Measurements from ENCODE around the gene SOWAHC. TPM values are rescaled to one million over a fixed set of nuclear protein-coding genes. Genes with fewer than 3 reads are reported as not detected.

The SOWAHC gene
- total RNA-seq, 4 donors from 2014 or later: 8.3 to 24.2 (median 17.2) TPM

- Histone ChIP-seq H3K9me3 (no peaks in the 10 kb centered on the region), H3K36me3 (peaks cover 0 to 3% (median 0%) of the 10 kb centered on the region in 3 donors), H3K27me3 (no peaks in the 10 kb centered on the region), H3K4me1 (no peaks in the 10 kb centered on the region), H3K4me3 (no peak overlapping the region), H3K27ac (no peak overlapping the region)
- DNase-seq: no peak
- TF ChIP-seq, protein P1, sequence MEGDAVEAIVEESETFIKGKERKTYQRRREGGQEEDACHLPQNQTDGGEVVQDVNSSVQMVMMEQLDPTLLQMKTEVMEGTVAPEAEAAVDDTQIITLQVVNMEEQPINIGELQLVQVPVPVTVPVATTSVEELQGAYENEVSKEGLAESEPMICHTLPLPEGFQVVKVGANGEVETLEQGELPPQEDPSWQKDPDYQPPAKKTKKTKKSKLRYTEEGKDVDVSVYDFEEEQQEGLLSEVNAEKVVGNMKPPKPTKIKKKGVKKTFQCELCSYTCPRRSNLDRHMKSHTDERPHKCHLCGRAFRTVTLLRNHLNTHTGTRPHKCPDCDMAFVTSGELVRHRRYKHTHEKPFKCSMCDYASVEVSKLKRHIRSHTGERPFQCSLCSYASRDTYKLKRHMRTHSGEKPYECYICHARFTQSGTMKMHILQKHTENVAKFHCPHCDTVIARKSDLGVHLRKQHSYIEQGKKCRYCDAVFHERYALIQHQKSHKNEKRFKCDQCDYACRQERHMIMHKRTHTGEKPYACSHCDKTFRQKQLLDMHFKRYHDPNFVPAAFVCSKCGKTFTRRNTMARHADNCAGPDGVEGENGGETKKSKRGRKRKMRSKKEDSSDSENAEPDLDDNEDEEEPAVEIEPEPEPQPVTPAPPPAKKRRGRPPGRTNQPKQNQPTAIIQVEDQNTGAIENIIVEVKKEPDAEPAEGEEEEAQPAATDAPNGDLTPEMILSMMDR (IDR thresholded peaks at IDR 0.05): no peak
- TF ChIP-seq POLR2A (IDR thresholded peaks at IDR 0.05): no peak
Measured at GRCh38 chr2:109591206-109591605, 23.0 kb upstream of the SOWAHC start.

- Histone ChIP-seq H3K36me3 (peaks cover 0 to 3% (median 0%) of the 10 kb centered on the region in 3 donors), H3K9me3 (no peaks in the 10 kb centered on the region), H3K27me3 (no peaks in the 10 kb centered on the region), H3K4me3 (no peak overlapping the region), H3K27ac (no peak overlapping the region), H3K4me1 (no peaks in the 10 kb centered on the region)
- TF ChIP-seq POLR2A (IDR thresholded peaks at IDR 0.05): no peak
- TF ChIP-seq, protein P1 (IDR thresholded peaks at IDR 0.05): no peak
- no peak for DNase-seq
Measured at GRCh38 chr2:109592905-109593304, 21.3 kb upstream of the SOWAHC start.

DNA sequence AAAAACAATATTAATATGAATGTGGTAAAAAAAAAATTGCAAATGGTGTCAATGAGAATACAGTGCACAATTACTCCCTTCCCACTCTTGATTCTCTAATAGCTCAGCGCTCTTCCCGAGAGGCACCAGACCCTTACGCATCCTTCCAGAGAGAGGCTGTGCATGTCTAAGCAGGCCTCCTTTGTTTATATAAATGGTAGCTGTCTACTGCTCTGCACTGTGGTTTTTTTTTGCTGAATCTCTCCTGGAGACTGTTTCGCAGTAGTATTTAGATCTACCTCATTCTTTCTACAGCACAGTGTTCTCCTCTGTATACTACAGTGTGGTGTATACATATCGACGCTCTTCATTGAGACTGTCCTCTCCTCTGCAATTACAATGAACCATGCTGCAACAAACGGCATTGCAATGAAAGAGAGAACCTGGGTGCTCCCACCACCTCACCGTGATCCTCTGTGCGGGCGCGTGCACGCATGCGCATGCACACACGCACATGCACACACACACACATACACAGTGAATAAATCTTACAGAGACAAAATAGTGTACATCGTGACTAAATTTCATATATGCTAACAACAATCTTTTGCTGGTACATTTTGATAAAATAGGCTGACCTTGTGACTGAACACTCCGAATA lies 19.8 kb upstream of the SOWAHC start:
- H3K27me3 ChIP-seq: no peaks in the 10 kb centered on the region
- H3K4me1 ChIP-seq: no peaks in the 10 kb centered on the region
- H3K36me3 ChIP-seq: peaks cover 0 to 3% (median 0%) of the 10 kb centered on the region in 3 donors
- H3K4me3 ChIP-seq: no peak overlapping the region
- TF ChIP-seq, protein P1 (IDR thresholded peaks at IDR 0.05): no peak
- TF ChIP-seq POLR2A (IDR thresholded peaks at IDR 0.05): no peak
- no peak overlapping the region for H3K27ac ChIP-seq
- no peak for DNase-seq
- H3K9me3 ChIP-seq: no peaks in the 10 kb centered on the region

DNA sequence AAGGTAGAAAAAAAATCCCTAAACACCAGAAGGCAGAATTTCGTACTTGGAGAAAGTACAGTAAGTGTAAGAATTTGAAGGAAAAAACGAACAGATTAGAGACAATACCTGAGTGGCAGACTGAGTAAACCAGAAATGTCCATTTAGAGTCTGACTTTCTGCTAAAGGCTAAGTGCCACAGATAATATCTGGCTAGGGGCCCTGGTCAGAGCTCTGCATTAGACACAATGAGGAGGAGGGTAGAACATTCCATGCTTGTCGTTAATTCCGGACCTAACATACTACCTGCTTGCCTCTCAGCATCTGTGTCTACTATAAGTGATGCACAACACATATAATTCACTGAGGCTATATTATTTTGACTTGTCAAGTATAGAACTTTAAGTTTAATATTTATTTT lies 18.5 kb upstream of the SOWAHC start:
- Histone ChIP-seq H3K4me3 (no peak overlapping the region), H3K27ac (no peak overlapping the region), H3K27me3 (no peaks in the 10 kb centered on the region), H3K9me3 (no peaks in the 10 kb centered on the region), H3K4me1 (no peaks in the 10 kb centered on the region), H3K36me3 (peaks cover 0 to 3% (median 0%) of the 10 kb centered on the region in 3 donors)
- no peak for DNase-seq
- TF ChIP-seq, protein P1 (IDR thresholded peaks at IDR 0.05): no peak
- TF ChIP-seq POLR2A (IDR thresholded peaks at IDR 0.05): no peak

- H3K27ac ChIP-seq: no peak overlapping the region
- no peaks in the 10 kb centered on the region for H3K4me1 ChIP-seq
- H3K36me3 ChIP-seq: no peaks in the 10 kb centered on the region
- H3K9me3 ChIP-seq: no peaks in the 10 kb centered on the region
- TF ChIP-seq, protein P1 (IDR thresholded peaks at IDR 0.05): no peak
- TF ChIP-seq POLR2A (IDR thresholded peaks at IDR 0.05): no peak
- DNase-seq: no peak
- H3K4me3 ChIP-seq: no peak overlapping the region
- no peaks in the 10 kb centered on the region for H3K27me3 ChIP-seq
Measured at GRCh38 chr2:109597283-109597682, 16.9 kb upstream of the SOWAHC start.

Data from Peyer's patch (tissue), 4 donors.